Measurements from ENCODE around the gene SLC41A1. TPM values are rescaled to one million over a fixed set of nuclear protein-coding genes. Genes with fewer than 3 reads are reported as not detected.

The SLC41A1 gene
- polyA plus RNA-seq, 1 of the 3 experiments (the other 2 are of a cell fraction): 18.3 TPM

DNA sequence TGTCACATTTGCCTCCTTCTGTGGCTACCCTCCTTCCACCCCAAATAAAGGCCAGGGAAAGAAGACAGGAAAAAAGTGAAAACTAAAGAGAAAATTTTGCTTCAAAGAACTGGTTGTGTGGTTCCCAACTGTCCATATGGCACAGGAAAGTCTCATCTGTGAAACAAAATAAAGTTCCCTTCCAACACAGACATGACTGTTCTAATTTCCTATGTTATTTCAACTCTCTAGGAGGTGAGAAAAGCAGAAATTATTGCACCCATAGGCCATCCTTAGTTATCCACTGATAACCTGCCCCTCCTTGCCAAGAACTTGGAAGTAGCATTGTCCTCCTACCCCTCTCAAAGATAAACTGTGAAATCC, 29.6 kb downstream of the SLC41A1 start:
- no peak for DNase-seq
- Histone ChIP-seq H3K79me2 (ENCODE audit: insufficient read depth) (no peaks in the 10 kb centered on the region), H4K20me1 (ENCODE audit: insufficient read depth) (no peaks in the 10 kb centered on the region), H3K9me2 (no peaks in the 10 kb centered on the region), H3K9ac (no peak overlapping the region), H3K4me3 (ENCODE audit: low read depth in 2 of 2, low read length in 1 of 2) (no peak overlapping the region), H3K36me3 (replicated peaks in 1 of 2; ENCODE audit: control insufficient read depth in 1 of 2, insufficient read depth in 2 of 2, low read length in 1 of 2) (no peaks in the 10 kb centered on the region), H3K9me3 (no peaks in the 10 kb centered on the region), H2AFZ (ENCODE audit: low read depth) (no peak overlapping the region), H3K4me1 (ENCODE audit: control insufficient read depth in 1 of 2, insufficient read depth in 2 of 2, low read depth in 1 of 2, low read length in 1 of 2) (peaks cover 0 to 5% of the 10 kb centered on the region in 2 experiments; a peak in 1 of 4 replicates), H3K4me2 (no peak overlapping the region), H3K27me3 (ENCODE audit: insufficient read depth) (no peaks in the 10 kb centered on the region), H3K27ac (ENCODE audit: low read depth in 2 of 2, low read length in 1 of 2) (no peak overlapping the region), H3F3A (replicated peaks; ENCODE audit: insufficient read depth) (no peaks in the 10 kb centered on the region)
- CTCF ChIA-PET: interaction anchor here (1.1 to 2.4 kb wide), 2 partner anchors 9 to 193 kb away, joined by 3 to 23 read pairs; no protein-coding TSS in a partner anchor
- TF ChIP-seq RCOR1 (IDR thresholded peaks at IDR 0.05; ENCODE audit: low read length) (no peak), FOXM1 (IDR thresholded peaks at IDR 0.05; ENCODE audit: low read depth) (no peak), FOXJ3 (CRISPR knock-in tag; IDR thresholded peaks at IDR 0.05) (no peak), SIN3A (IDR thresholded peaks at IDR 0.05; ENCODE audit: borderline replicate concordance, low read depth, low read length) (no peak), JUND (IDR thresholded peaks at IDR 0.05) (no peak), RXRA (IDR thresholded peaks at IDR 0.05; ENCODE audit: borderline replicate concordance, low read depth) (no peak), EZH2phosphoT487 (IDR thresholded peaks at IDR 0.05; ENCODE audit: borderline replicate concordance, low read depth) (no peak), NRF1 (IDR thresholded peaks at IDR 0.05; ENCODE audit: low read depth, low read length) (no peak), RAD21 (IDR thresholded peaks at IDR 0.05; ENCODE audit: low read length) (no peak), TCF12 (IDR thresholded peaks at IDR 0.05) (no peak), MAX (IDR thresholded peaks at IDR 0.05; ENCODE audit: low read depth) (no peak), RFX5 (IDR thresholded peaks at IDR 0.05; ENCODE audit: low read length) (no peak), NFIC (IDR thresholded peaks at IDR 0.05; ENCODE audit: borderline replicate concordance) (no peak), TAF1 (IDR thresholded peaks at IDR 0.05; ENCODE audit: borderline replicate concordance, low read depth, low read length) (no peak)
- TF ChIP-seq, protein P1, sequence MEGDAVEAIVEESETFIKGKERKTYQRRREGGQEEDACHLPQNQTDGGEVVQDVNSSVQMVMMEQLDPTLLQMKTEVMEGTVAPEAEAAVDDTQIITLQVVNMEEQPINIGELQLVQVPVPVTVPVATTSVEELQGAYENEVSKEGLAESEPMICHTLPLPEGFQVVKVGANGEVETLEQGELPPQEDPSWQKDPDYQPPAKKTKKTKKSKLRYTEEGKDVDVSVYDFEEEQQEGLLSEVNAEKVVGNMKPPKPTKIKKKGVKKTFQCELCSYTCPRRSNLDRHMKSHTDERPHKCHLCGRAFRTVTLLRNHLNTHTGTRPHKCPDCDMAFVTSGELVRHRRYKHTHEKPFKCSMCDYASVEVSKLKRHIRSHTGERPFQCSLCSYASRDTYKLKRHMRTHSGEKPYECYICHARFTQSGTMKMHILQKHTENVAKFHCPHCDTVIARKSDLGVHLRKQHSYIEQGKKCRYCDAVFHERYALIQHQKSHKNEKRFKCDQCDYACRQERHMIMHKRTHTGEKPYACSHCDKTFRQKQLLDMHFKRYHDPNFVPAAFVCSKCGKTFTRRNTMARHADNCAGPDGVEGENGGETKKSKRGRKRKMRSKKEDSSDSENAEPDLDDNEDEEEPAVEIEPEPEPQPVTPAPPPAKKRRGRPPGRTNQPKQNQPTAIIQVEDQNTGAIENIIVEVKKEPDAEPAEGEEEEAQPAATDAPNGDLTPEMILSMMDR (IDR thresholded peaks at IDR 0.05): no peak
- TF ChIP-seq, protein P2, sequence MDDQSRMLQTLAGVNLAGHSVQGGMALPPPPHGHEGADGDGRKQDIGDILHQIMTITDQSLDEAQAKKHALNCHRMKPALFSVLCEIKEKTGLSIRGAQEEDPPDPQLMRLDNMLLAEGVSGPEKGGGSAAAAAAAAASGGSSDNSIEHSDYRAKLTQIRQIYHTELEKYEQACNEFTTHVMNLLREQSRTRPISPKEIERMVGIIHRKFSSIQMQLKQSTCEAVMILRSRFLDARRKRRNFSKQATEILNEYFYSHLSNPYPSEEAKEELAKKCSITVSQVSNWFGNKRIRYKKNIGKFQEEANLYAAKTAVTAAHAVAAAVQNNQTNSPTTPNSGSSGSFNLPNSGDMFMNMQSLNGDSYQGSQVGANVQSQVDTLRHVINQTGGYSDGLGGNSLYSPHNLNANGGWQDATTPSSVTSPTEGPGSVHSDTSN (IDR thresholded peaks at IDR 0.05): no peak
- TF ChIP-seq, protein P3, sequence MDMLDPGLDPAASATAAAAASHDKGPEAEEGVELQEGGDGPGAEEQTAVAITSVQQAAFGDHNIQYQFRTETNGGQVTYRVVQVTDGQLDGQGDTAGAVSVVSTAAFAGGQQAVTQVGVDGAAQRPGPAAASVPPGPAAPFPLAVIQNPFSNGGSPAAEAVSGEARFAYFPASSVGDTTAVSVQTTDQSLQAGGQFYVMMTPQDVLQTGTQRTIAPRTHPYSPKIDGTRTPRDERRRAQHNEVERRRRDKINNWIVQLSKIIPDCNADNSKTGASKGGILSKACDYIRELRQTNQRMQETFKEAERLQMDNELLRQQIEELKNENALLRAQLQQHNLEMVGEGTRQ (IDR thresholded peaks at IDR 0.05; ENCODE audit: borderline replicate concordance, low read depth, low read length): no peak
- TF ChIP-seq, protein P4, sequence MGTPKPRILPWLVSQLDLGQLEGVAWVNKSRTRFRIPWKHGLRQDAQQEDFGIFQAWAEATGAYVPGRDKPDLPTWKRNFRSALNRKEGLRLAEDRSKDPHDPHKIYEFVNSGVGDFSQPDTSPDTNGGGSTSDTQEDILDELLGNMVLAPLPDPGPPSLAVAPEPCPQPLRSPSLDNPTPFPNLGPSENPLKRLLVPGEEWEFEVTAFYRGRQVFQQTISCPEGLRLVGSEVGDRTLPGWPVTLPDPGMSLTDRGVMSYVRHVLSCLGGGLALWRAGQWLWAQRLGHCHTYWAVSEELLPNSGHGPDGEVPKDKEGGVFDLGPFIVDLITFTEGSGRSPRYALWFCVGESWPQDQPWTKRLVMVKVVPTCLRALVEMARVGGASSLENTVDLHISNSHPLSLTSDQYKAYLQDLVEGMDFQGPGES (IDR thresholded peaks at IDR 0.05; ENCODE audit: low read depth, low read length): no peak
- POLR2A ChIA-PET: no interaction called here

Data from SK-N-SH (cell line).